SHP77 treated with DMSO at 0.1 percent for 48 hours (cell line): Measurements from ENCODE around the gene COX8A.
"Not testable (repeated sequence)": the region's sequence is repeated elsewhere in the genome, so short reads cannot be mapped to it uniquely, and the experiment has no call there.

ENCODE experiments used
- DNase-seq: peaks from one replicate; lab custom pipeline; 2025; lab: John Stamatoyannopoulos, UW

COX8A gene, protein sequence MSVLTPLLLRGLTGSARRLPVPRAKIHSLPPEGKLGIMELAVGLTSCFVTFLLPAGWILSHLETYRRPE

DNA sequence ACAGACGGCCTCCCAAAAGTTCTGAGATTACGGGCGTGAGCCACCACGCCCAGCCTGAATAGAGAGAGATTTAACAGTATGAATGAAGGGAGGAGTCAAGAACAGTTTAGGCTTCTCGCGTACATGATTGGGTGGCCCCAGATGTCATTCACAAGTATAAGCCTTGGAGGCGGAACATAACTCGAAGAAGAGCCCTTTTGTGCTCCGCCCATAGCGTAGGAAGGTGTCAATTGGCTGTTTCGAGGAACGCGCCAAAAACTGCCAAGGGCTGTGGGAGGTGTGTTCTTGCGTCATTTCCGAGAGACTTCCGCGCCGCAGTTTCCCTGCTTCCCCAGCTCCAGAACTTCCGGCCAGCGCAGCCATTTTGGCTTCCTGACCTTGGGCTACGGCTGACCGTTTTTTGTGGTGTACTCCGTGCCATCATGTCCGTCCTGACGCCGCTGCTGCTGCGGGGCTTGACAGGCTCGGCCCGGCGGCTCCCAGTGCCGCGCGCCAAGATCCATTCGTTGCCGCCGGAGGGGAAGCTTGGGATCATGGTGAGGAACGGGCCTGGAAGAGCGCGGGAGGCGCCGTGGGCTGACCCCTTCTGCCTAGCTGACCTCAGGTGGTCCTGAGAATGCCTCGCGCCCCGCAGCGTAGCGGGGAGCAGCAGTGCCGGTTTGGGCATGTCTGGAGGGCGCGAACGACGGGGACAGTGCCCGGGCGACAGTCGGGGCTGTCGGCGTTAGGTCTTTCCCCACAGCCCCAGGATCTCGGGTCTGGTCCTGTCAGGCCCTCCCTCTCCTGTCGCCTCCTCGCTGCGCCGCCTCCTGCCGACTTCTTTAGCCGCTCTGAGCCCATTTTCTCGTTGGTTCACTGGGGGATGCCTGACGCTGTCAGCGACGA is at the start of gene COX8A:
Gene COX8A, plus strand, starts transcription at position 362 of the 885 bp plus-strand sequence. Its CDS starts 61 bp downstream, at position 423.
- DNase-seq: peak; percentile 98

DNA sequence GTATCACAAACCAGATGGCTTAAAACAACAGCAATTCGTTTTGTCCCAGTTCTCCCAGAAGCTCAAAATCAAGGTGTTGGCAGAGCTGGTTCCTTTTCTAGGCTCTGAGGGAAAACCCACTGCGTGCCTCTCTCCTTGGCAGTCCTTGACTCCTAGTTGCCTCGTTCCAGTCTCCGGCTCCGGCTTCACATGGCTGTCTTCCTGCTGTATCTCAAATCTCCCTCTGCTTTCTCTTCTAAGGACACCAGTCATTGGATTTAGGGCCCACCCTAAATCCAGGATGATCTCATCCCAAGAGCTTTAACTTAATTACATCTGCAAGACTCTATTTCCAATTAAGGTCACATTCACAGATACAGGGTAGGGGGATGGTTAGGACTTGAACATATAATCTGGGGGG is 44.8 kb upstream of the COX8A start:
- DNase-seq: no peak

DNA sequence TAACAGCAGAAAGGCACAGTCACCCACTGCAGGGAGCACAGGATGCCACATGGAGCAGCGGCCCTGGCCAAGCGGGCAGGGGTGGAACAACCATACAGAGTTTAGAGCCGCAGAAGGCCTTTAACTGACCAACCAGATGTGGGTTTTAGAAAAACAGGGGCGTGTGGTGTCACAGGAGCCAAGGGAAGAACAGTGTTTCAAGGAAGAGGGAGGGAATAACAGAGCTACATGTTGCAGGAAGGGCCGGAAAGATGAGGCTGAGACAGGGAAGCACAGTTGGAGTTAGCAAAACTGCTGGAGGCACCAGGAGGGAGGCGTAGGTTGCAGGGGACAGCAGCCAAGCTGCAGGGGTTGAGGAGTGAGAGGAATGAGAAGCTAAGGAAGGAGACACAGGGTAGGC is 43.4 kb upstream of the COX8A start:
- no peak for DNase-seq

- no peak for DNase-seq
Measured at GRCh38 chr11:63931876-63932275, 42.5 kb upstream of the COX8A start.

DNA sequence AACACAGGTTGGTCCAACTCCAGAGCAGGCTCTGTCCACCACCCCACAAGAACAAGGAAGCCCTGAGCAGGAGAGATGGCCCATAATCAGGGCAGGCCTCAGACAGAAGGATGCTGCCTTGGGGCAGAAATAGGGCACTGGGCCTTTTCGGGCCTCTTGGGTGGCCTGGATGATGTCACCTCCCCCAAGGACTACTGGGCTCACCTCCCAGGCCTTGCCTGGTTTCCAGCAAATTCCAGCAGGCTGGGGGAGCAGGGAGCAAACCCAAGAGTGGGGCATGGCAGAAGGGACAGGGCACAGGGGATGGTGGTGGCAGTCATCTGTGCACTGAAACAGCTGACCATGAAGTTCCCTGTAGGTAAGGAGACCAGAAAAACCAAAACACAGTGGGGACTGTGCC is 41.0 kb upstream of the COX8A start:
- no peak for DNase-seq

DNA sequence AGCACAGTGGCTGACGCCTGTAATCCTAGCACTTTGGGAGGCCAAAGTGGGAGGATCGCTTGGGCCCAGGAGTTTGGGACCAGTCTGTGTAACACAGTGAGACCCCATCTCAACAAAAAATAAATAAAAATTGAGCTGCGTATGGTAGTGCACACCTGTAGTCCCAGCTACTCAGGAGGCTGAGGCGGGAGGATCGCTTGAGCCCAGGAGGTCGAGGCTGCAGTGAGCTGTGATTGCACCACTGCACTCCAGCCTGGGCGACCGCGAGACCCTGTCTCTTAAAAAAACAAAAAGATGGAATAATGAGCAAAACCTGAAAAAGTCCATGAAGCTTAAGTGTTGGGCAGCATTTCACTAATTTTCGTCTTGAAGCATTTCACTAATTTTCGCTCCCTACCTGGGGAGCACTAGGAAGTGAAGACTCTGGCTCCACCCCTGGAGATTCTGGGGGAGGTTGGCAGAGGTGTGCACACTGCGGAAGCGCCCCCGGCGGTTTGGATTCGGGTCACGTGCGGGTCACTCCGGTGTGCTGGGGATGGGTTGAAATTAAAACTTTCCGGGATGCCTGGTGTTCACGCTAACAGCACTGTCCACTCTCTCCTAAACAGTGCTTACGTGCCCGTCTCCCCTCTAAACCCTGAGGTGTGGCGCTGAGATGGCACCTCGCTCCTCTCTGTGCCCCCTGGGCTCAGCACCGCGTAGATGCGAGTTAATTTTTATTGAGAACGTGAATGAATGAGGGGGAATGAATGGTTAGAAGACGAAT is 36.5 kb upstream of the COX8A start:
- DNase-seq: peak; percentile 73

DNA sequence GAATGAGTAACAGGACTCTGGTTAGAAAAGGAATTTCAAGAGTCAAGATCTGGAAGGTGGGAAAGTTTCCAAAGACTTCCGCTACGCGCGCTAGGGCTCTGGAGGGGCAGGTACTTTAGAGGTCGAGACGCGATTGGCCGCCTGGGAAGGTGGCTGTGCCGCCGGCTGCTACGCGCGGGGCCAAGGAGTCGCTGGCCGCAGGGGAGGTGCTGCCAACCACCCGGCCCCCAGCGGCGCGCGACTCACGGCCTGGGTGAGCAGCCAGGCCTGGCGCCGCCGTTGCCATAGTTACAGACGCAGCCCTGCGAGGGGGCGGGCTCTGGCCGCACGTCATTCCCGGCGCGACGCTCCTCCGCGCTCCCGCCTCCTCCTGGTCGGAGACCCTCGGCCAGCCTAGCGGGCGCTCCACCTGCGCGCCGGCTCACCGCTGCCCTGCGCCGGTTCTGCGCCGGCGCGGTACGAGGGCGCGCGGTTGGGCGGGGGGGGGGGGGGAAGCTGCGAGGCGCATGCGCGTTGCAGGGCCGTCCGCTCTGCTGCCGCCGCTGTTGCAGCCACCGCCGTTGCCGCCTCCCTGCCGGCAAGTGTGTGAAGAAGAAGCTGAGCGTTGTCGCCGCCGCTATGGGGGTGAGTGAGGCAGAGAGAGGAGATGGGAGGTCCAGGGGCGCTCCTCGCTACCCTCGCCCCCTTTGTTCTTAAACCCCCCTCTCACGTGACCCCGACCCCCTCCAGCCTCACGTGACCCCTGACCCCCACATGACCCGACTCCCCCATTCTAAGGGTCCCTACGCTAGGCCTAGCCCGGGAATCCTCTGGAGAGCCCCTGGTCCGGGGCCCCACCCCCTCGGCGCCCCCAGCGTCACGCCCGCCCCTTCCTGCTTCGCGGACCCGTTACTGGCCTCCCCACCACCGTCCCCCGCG is 35.7 kb upstream of the COX8A start, which contains the start of gene NAA40:
Gene NAA40, plus strand, starts transcription at position 524 of the 918 bp plus-strand sequence. Its CDS starts 95 bp downstream, at position 619.
- peak; percentile 95 for DNase-seq

DNA sequence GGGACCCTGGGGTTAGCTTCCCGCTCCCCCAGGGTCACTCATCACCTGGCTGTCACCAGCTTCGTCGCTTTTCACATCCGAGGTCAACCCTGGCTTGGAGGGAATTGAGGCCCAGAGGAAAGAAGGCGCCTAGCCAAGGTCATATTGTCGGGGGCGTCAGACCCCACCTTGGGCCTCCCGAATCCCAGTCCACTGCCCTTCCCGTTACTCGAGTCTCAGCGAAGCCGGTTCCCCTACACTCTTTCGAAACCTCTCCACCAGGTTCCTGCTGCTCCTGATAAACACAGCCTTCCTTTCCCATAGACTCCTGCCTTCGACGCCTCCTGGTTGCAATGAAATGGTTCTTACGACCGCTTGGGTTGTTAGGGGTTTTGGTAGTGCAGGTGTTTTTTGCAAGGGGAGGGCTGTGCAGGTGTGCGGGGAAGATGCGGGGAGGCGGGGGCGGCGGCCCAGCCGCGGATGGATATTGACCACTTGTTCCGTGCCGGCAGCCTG is 35.0 kb upstream of the COX8A start:
- DNase-seq: no peak

DNA sequence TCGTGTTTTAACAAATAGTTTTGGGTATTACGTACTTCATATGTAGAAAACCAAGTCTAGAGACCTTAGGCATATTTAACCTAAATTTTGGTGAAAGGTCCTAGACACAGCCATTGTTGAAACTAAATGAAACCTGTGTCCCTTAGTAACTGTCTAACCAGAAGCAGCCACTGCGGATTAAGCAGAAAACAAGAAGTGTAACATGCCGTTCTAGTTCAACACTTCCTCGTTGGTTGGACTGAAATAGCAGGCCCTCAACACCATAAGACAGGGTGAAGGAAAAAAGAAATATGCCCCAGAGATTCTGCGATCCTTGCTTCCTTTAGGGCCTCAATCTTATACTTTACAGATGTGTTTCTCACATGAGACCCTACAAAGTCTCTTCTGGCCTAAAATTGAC is 33.6 kb upstream of the COX8A start:
- no peak for DNase-seq

DNA sequence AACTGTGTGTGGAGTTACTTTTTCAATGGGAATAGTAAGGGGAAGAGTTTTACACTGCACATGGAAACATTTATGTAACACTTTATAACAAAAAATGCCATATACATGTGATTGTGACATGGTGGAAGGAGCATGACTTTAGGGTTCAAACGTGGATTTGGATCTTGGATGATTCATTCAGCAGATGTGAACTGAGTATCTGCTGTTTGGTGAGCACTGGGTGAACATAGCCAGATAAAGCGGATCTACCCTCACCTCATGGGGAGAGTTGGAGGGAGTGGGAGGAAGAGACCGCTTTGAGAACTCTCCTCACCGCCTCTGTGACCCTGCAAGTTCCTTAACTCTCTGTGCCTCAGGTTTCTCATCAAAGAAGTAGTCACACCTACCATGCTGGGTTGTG is 32.5 kb upstream of the COX8A start:
- DNase-seq: no peak

GRCh38 chr11:63942803-63943202 is 31.6 kb upstream of the COX8A start:
- DNase-seq: no peak

DNA sequence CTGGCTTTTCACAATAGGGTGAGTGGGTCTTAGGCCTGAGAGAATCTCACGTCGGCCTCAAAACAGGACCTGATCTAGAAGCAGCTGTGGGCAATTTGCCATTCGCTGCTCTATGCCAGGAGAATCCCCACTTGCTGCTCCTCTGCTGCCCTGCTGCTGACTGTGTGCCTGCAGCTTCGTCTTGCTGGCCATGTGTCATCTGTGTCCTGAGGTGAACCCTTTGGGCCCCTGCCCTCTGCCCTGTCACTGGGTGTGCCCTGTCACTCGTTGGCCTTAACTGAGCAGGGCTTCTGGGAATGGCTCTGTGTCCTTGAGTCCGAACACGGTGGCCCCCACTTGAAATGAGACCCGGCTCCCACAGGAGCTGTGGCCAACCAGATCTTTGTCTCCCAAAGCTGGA is 29.4 kb upstream of the COX8A start:
- DNase-seq: no peak

DNA sequence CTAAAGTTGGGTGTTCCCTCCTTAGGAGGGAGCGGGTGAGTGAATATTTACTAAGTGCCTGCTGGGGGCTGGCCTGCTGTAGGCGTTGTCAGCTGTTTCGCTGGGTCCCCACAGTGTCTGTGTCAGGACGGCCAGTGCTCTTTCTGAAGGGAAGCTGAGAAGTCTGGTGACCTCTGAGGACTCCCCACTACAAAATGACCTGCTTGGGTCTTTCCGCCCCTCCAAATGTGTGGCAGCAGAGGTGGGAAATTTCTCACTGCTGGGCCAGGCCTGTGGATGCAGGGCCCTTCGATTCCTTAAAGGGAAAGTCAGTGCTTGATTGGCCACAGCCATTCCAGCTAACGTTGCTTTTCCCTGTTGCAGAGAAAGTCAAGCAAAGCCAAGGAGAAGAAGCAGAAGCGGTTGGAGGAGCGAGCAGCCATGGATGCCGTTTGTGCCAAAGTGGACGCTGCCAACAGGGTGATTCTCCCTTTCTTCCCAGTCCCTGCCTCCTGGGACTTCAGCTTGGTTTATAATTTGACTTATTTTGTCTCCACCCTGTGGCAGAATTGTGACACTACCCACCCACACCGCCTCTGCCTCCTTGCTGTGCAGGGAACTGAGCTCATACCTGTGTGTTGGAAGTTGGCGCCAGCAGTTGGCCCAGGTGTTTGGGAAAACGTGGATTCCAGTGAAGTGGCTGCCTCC is 28.8 kb upstream of the COX8A start:
- peak; percentile 28 for DNase-seq

- DNase-seq: no peak
Measured at GRCh38 chr11:63951779-63952536, 22.5 kb upstream of the COX8A start.

DNA sequence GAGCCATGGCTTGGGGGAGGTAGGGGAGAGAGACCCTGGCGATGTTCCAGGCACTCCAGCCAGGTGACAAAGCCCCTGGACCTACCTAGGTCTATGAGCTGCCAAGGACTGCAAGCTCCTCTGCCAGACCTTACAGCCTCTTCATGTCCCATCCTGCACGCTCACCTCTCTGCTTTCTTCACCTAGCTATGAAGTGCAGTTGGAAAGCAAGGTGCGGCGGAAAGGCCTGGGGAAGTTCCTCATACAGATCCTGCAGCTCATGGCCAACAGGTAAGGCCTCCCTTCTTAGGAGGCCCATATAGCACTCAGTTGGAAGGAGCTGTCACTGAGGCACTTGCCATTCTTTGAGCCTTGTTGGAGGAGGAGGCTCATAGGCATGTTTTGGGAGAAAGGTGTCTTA is 21.9 kb upstream of the COX8A start:
- DNase-seq: no peak

- no peak for DNase-seq
Measured at GRCh38 chr11:63958008-63958407, 16.4 kb upstream of the COX8A start.

- DNase-seq: no peak
Measured at GRCh38 chr11:63961608-63962412, 12.6 kb upstream of the COX8A start.

DNA sequence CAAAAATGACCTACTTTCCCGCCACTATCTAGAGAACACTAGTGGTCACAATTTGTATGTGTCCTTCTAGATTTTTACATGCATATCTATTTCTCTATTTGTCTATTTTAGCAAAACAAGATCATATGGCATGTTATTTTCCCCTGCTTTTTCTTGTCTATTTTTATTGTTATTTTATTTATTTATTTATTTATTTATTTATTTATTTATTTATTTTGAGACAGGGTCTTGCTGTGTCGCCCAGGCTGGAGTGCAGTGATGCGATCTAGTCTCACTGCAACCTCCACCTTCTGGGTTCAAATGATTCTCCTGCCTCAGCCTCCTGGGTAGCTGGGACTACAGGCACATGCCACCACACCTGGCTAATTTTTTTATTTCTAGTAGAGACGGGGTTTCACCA is 10.5 kb upstream of the COX8A start:
- DNase-seq: not testable (repeated sequence)

DNA sequence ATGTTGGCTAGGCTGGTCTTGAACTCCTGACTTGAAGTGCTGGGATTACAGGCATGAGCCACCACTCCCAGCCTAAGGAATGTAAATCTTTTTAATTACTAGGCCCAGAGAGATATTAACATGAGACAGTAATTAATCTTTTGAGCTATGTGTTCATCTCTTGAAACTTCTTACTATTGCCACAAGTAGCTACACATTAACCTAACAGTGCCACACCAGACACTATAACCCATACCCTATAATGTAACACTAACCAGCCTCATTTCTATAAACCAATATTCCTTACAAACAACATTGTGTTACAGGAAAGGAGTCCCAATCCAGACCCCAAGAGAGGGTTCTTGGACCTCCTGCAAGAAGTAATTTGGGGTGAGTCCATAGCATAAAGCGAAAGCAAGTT is 8.0 kb upstream of the COX8A start:
- DNase-seq: no peak
